ENCODE data around the gene REN.

The REN gene

DNA sequence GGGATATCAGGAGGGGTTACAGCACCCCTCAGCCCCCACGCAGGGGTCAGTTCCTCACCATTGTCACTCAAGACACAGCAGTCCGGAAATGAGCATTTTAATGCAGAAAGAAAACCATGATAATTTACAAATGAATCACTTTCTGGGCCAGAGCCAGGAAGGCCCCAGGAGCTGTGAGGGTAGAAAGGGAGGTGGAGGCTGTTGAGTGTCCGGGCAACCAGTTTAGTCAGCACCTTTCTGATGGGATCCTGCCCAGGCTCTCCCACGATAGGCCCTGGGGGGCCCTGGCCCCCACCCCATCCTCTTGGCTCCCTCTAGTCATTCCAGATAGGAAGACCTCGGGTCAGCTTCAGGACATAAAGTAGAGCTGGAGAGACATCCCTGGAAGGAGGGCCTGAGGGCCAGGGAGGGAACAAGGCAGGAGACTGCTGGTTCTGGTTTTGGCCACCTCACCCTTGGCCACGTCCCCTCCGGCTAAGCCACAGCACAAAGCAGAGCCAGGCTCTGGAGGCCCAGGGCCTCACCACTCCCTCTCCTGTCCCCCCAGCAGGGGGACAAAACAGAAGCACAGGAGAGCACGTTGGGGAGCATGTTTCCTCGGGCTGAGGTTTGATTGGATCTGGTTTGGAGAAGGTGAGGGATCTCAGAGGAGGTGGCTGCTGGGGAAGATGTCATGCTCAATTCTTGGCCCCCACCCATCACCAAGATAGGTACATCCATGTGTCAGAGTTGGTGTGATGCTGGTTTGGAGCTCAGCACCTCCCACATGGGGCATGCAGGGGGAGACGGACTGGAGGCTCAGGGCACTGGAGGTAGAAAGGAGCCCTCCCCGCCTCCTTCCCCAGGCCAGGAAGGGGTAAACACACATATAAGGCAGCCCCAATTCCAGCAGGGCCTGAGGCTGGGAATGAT is 34.9 kb downstream of the REN start:
- FAIRE-seq = peak; percentile 88

- peak; percentile 98 for FAIRE-seq
Observed at GRCh38 chr1:204130178-204130577, 36.0 kb downstream of the REN start.

DNA sequence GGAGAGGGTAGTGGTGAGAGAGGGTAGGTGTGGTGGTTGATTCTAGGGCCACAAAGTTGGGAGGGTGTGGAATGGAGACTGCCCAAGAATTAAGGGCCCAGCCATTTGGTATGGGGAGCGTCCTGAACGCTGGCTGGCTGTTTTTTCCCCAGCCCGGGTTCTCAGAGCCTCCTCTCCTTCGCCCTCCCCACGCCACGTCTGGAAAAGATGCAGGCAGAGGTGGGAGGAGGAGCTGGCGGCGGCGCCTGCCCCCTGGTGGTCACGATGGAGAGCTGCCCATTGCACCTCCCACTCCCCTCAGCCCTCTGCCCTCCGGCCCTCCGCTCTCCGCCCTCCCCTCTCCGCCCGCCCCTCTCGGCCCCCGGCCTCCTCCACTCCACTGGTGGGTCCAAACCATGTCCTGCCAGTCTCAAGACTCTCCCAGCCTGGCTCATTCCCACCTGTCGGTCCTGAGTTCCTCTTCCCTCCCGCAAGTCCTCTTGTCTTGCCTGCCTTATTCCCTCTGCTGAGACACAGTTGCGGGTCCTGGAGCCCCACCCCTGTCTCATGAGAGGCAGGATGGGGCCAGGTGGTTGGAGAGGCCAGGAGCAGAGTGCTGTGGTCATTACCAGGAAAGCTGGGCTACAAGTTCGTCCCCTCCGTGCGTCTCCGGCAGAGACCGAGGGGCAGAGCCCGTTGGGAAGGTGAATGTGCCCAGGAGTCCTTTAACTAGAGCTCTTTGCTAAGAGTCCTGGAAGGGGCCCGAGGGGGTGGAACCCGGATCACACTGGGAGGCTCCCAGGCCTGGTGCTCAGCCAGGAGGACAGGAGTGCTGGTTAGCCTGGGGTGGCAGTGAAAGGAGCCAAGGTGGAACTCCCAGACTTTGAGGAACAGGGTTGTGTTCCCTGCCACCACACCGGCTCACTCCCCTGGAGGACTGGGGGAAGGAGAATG is 36.9 kb downstream of the REN start:
- no peak for FAIRE-seq

DNA sequence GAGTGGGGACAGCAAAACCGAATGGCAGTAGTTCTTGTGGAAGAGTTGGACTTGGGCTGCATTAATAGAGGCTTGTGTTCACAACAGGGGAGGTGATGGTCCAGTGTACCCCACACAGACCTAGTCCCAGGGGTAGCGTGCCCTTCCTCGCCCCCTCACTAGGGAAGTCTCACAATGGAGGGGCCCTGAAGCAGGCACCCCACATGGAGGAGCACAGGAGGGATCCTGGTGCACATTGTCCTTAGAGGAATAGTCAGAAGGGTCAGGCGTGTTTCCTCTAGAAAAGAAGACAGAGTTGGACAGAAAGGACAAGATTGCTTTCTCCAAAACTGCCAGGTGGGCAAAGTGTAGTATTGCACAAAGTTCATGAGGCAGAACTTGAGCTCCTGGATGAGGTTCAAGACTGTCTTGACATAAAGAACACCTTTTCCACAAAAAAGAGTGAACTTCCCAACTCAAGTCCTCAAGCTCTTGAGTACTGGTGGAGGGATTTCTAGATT is 37.6 kb downstream of the REN start:
- no peak for FAIRE-seq

- peak; percentile 55 for FAIRE-seq
Observed at GRCh38 chr1:204127597-204128242, 38.4 kb downstream of the REN start.

- FAIRE-seq = no peak
Observed at GRCh38 chr1:204126956-204127355, 39.2 kb downstream of the REN start.

- FAIRE-seq = no peak
Observed at GRCh38 chr1:204126386-204126785, 39.8 kb downstream of the REN start.

DNA sequence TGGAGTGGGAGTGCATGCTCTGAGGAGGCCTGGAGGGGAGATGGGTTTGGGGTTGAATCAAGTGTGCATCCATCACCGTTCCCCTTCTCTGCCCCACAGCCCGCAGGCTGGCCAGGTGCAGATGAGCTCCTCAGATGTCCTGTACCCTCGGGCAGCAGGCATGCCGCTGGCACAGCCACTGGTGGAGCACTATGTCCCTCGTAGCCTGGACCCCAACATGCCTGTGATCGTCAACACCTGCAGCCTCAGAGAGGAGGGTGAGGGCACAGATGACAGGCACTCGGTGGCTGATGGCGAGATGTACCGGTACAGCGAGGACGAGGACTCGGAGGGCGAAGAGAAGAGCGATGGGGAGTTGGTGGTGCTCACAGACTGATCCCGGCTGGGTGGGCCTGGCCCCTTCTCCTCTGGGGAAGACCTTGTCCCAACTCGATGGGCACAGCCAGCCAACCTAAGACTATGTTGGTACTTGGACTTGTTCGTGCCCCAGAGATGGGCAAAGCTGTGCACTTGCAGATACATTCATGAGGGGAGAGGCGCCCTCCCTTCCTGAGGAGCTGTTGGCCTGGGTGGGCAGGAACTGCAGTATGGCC is 40.3 kb downstream of the REN start:
- no peak for FAIRE-seq

DNA sequence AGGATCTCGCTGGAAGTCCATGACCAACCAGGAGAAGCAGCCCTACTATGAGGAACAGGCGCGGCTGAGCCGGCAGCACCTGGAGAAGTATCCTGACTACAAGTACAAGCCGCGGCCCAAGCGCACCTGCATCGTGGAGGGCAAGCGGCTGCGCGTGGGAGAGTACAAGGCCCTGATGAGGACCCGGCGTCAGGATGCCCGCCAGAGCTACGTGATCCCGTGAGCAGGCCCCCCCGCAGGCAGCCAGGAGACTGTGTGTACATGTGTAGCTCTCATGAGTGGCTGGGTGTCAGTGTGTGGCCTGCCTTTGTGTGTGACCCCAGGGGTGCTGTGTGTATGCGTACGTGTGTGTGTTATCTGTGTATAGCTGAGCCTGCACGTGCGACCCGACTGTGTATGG is 41.5 kb downstream of the REN start:
- no peak for FAIRE-seq

GRCh38 chr1:204123376-204123775 is 42.8 kb downstream of the REN start:
- no peak for FAIRE-seq

GRCh38 chr1:204121840-204122555 is 44.1 kb downstream of the REN start:
- FAIRE-seq = no peak

- FAIRE-seq = no peak
Observed at GRCh38 chr1:204116539-204116938, 49.6 kb downstream of the REN start.

GRCh38 chr1:204115116-204115515 is 51.0 kb downstream of the REN start:
- no peak for FAIRE-seq

- FAIRE-seq = no peak
Observed at GRCh38 chr1:204114606-204115005, 51.5 kb downstream of the REN start.

GRCh38 chr1:204113896-204114295 is 52.2 kb downstream of the REN start:
- FAIRE-seq = no peak

DNA sequence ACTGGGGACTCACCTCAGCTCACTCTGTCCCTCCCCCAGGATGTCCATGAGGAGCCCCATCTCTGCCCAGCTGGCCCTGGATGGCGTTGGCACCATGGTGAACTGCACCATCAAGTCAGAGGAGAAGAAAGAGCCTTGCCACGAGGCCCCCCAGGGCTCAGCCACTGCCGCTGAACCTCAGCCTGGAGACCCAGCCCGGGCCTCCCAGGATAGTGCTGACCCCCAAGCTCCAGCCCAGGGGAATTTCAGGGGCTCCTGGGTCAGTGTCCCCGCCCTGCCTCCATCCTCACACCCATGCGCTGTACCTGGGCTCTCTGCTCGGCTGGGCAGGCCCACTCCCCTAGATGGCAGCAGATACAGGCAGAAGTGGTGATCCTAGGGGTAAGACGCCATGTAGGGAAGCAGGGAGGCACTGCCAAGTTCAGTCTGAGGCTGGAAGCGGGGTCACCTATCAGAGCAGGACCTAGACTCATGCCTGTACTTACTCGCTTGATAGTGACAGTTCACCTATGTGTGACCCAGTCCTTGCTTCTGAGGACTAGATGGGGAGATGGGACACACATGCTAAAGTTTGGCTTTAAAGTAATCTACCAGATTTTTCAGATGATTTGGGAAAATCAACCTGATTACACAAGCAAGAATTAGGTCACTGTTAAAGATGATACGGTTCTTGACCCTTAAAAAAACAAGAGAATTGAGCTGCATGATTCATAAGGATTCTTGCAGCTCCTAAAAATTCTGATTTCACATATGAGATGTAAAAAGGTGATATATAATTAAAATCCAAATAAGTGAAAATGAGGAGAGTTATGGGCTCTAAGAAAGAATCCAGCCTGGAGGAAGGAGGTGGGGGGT is 53.0 kb downstream of the REN start:
- FAIRE-seq = no peak

- no peak for FAIRE-seq
Observed at GRCh38 chr1:204110894-204111633, 55.1 kb downstream of the REN start.

DNA sequence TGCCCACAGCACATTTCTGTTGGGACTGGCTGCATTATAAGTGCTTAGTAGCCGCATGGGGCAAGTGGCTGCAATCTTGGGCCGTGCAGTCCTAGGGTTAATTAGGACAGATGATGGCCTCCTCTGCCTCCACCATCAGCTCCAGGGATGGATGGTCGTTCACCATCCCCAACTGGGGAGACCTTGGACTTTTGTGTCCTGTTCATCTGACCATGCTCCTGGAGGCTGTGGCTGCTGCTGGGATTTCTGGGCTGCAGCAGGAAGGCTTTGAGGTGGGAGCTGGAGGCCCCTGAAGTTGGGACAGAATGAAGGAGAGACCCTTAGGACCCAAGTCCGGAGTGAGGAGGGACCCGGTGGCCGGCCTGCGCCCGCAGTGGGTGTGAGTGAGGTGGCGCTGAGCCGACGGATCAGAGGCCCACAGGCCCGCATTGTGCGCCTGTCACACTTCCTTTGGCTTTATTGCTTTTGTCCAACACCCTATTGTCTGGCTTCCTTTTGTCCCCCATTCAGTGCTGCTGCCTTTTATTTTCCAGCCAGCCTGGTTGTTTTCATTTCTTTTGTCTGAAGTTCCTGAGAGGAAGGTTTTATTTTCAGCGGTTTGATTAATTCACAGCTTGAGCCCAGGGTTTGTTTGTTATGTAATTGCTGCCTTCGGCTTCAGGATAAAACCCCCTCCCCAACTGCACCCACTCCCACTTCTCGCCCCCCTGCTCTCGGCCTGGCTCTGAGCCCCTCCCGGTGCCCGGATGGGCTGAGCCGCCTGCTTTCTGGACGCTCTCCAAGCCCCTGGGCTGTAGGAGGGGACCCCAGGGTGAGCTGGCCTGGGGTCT is 57.6 kb downstream of the REN start:
- FAIRE-seq = no peak

- no peak for FAIRE-seq
Observed at GRCh38 chr1:204107892-204108291, 58.2 kb downstream of the REN start.

Measured in islet of Langerhans (tissue), 1 donor.